Calu3 (cell line): Measurements from ENCODE around the gene PLEKHG3. TPM values are rescaled to one million over a fixed set of nuclear protein-coding genes. Genes with fewer than 3 reads are reported as not detected.

Source experiments
- BruUV-seq: library from RNA; stranded (reverse); fragments of 400-500 nt; replicated peaks from 2 replicates; lab custom pipeline; 2021; lab: Mats Ljungman, UMichigan
- CTCF ChIA-PET: fragments of 300-600 bp; sonication (Branson Sonifier 250); formaldehyde crosslinking; loops from one replicate; lab custom pipeline; 2022; ENCODE audit warnings: antibody characterized with exemption; lab: Charles Lee
- DNase-seq: peaks from one replicate; pipeline ENCODE4 v3.0.0; 2022
- H3K27ac Mint-ChIP-seq: one replicate; pipeline ENCODE4 v1.8.0; 2022; ENCODE audit warnings: mixed read lengths; ENCODE audit not compliant: unreplicated experiment
- H3K27me3 Mint-ChIP-seq: one replicate; pipeline ENCODE4 v1.8.0; 2022; ENCODE audit warnings: mixed read lengths; ENCODE audit not compliant: unreplicated experiment
- H3K36me3 Mint-ChIP-seq: one replicate; pipeline ENCODE4 v1.8.0; 2022; ENCODE audit warnings: mild to moderate bottlenecking, moderate library complexity, mixed read lengths; ENCODE audit not compliant: insufficient read depth, unreplicated experiment
- H3K4me1 Mint-ChIP-seq: one replicate; pipeline ENCODE4 v1.8.0; 2022; ENCODE audit warnings: mild to moderate bottlenecking, low read depth, mixed read lengths; ENCODE audit not compliant: unreplicated experiment
- H3K4me3 Mint-ChIP-seq: one replicate; pipeline ENCODE4 v1.8.0; 2022; ENCODE audit warnings: mild to moderate bottlenecking, low read depth, moderate library complexity, mixed read lengths; ENCODE audit not compliant: unreplicated experiment
- H3K9me3 Mint-ChIP-seq: one replicate; pipeline ENCODE4 v1.8.0; 2022; ENCODE audit warnings: low read depth, mixed read lengths; ENCODE audit not compliant: unreplicated experiment
- CTCF ChIP-seq: fragments of 200-600 bp; IDR thresholded peaks from one replicate; pipeline ENCODE4 v1.8.0; 2022; ENCODE audit warnings: antibody characterized with exemption; ENCODE audit not compliant: unreplicated experiment
- intact Hi-C: fragments of 100-400 bp; cut with micrococcal nuclease; formaldehyde crosslinking; loops from one replicate; pipeline ENCODE4 v1.10.0; 2022; ENCODE audit not compliant: unreplicated experiment
- microRNA-seq: library from miRNA; unstranded; fragments of <30 nt; microRNA quantifications from one replicate; pipeline ENCODE4 v1.2.0, GENCODE V29; 2022
- total RNA-seq: library from RNA; stranded (reverse); gene quantifications from 2 replicates; pipeline ENCODE4 v1.2.3, GENCODE V29; 2022

The PLEKHG3 gene
- total RNA-seq, 1 experiment from 2014 or later, result 39.0 TPM

- intact Hi-C loops, result no loop called here
These were observed 91.0 kb downstream of the PLEKHG3 start for GRCh38 chr14:64795211-64795610.

GRCh38 chr14:64795921-64796320, 91.7 kb downstream of the PLEKHG3 start:
- Mint-ChIP-seq H3K4me3 (no peak overlapping the region), H3K27ac (no peak overlapping the region), H3K9me3 (no peaks in the 10 kb centered on the region), H3K4me1 (no peaks in the 10 kb centered on the region), H3K36me3 (no peaks in the 10 kb centered on the region), H3K27me3 (peaks cover 75% of the 10 kb centered on the region)
- intact Hi-C loops, result no loop called here
- DNase-seq, result no peak
- no TSS peak for BruUV-seq
- TF ChIP-seq CTCF, result no peak
- CTCF ChIA-PET, result no interaction called here

More at GRCh38 chr14:64795211-64795610, 91.0 kb downstream of the PLEKHG3 start:
- CTCF ChIA-PET, result no interaction called here
- Mint-ChIP-seq H3K4me1 (no peaks in the 10 kb centered on the region), H3K36me3 (no peaks in the 10 kb centered on the region), H3K9me3 (no peaks in the 10 kb centered on the region), H3K27ac (no peak overlapping the region), H3K27me3 (peaks cover 74% of the 10 kb centered on the region), H3K4me3 (no peak overlapping the region)
- DNase-seq, result no peak
- BruUV-seq, result no TSS peak
- no peak for TF ChIP-seq CTCF

- no peak for TF ChIP-seq CTCF
- Mint-ChIP-seq H3K27me3 (peaks cover 80% of the 10 kb centered on the region), H3K4me3 (no peak overlapping the region), H3K36me3 (no peaks in the 10 kb centered on the region), H3K4me1 (no peaks in the 10 kb centered on the region), H3K27ac (no peak overlapping the region), H3K9me3 (no peaks in the 10 kb centered on the region)
- CTCF ChIA-PET, result interaction anchor here (0.6 kb wide), 1 partner anchor 104 kb away, joined by 6 read pairs; no protein-coding TSS in a partner anchor
- intact Hi-C loops, result no loop called here
- BruUV-seq, result no TSS peak
- DNase-seq, result no peak
These were observed 92.1 kb downstream of the PLEKHG3 start for GRCh38 chr14:64796369-64796768.

GRCh38 chr14:64799555-64799954, 95.3 kb downstream of the PLEKHG3 start:
- intact Hi-C loops, result no loop called here
- no peak overlapping the region for H3K27ac Mint-ChIP-seq
- H3K4me1 Mint-ChIP-seq, result no peaks in the 10 kb centered on the region
- no peak overlapping the region for H3K4me3 Mint-ChIP-seq
- no peak for TF ChIP-seq CTCF
- no TSS peak for BruUV-seq
- H3K9me3 Mint-ChIP-seq, result no peaks in the 10 kb centered on the region
- no peak for DNase-seq
- peaks cover 76% of the 10 kb centered on the region for H3K27me3 Mint-ChIP-seq
- no peaks in the 10 kb centered on the region for H3K36me3 Mint-ChIP-seq
- CTCF ChIA-PET, result interaction anchor here (1.0 to 3.6 kb wide), 3 partner anchors 24 to 92 kb away, joined by 3 to 17 read pairs (median 3); no protein-coding TSS in a partner anchor

Small RNAs within 50 kb of the gene (microRNA-seq; reads per million reads assigned to microRNA genes)
- not detected for gene MIR7855

Other genes starting within 250 kb of the PLEKHG3 start
- 1.1 and 1.7 TPM in 2 replicates for gene AKAP5, start 238.9 kb upstream of the PLEKHG3 start, total RNA-seq
- 10.4 and 11.3 TPM in 2 replicates for gene ZBTB25, start 200.6 kb upstream of the PLEKHG3 start, total RNA-seq
- 28.1 and 29.4 TPM in 2 replicates for gene ZBTB1, start 199.7 kb upstream of the PLEKHG3 start, total RNA-seq
- 3.6 and 4.1 TPM in 2 replicates for gene HSPA2, start 163.7 kb upstream of the PLEKHG3 start, total RNA-seq
- gene PPP1R36, start 154.5 kb upstream of the PLEKHG3 start, total RNA-seq, result 0.40 TPM in 1 of 2 replicates, not detected in the other
- 0.05 TPM in 1 of 2 replicates, not detected in the other for gene SPTB, start 175.5 kb downstream of the PLEKHG3 start, total RNA-seq
- 48.5 and 48.8 TPM in 2 replicates for gene CHURC1, start 210.0 kb downstream of the PLEKHG3 start, total RNA-seq
- gene GPX2, start 238.3 kb downstream of the PLEKHG3 start, total RNA-seq, result 188 and 260 TPM in 2 replicates